CD4-positive, alpha-beta T cell (primary cell): ENCODE measurements around the gene PI4K2A. TPM values are rescaled to one million over a fixed set of nuclear protein-coding genes. Genes with fewer than 3 reads are reported as not detected.

ENCODE experiments used
- ATAC-seq: fragments of 200-7000 bp; cut with Tn5 transposase; one replicate; pipeline ENCODE4 v1.10.0; 2022; ENCODE audit warnings: mild to moderate bottlenecking; ENCODE audit not compliant: poor library complexity
- CTCF ChIA-PET: fragments of 350-600 bp; sonication (Branson Sonifier 250); formaldehyde crosslinking; loops from one replicate; lab custom pipeline; 2021; ENCODE audit warnings: antibody characterized with exemption, inconsistent platforms; lab: Charles Lee
- POLR2A ChIA-PET: fragments of 350-600 bp; sonication (Branson Sonifier 250); formaldehyde crosslinking; loops from one replicate; lab custom pipeline; 2021; ENCODE audit warnings: antibody characterized with exemption, inconsistent platforms; lab: Charles Lee
- DNase-seq, 14 experiments: peaks; one replicate each; pipeline ENCODE4 v3.0.0-alpha.2; 2013 to 2020; ENCODE audit warnings: mixed read lengths in 2 of 14
- H3K27ac ChIP-seq, 2 donors: one replicate each; pipeline versions ENCODE4 v1.5.1 to v1.7.0; 2013; ENCODE audit warnings: low read length in 2 of 2, low read depth in 1 of 2, mild to moderate bottlenecking in 1 of 2
- H3K27me3 ChIP-seq, 2 experiments: 1 replicate in 1 of 2; 2 replicates in 1 of 2; pipeline versions ENCODE4 v1.6.1 to v1.7.0; 2013; ENCODE audit warnings: low read length in 2 of 2, control low read depth in 1 of 2, mild to moderate bottlenecking in 1 of 2, moderate library complexity in 1 of 2; ENCODE audit not compliant: insufficient read depth in 2 of 2, control insufficient read depth in 1 of 2
- H3K36me3 ChIP-seq: one replicate; pipeline ENCODE4 v1.6.1; 2013; ENCODE audit warnings: low read length, control low read depth; ENCODE audit not compliant: insufficient read depth
- H3K4me1 ChIP-seq: one replicate; pipeline ENCODE4 v1.6.1; 2013; ENCODE audit warnings: low read length, control low read depth; ENCODE audit not compliant: insufficient read depth
- H3K4me3 ChIP-seq: one replicate; pipeline ENCODE4 v1.5.1; 2013; ENCODE audit warnings: mild to moderate bottlenecking, low read length, moderate library complexity
- H3K9me3 ChIP-seq, 2 experiments: 1 replicate in 1 of 2; 2 replicates in 1 of 2; pipeline versions ENCODE4 v1.6.1 to v1.7.0; 2013; ENCODE audit warnings: low read length in 2 of 2, mild to moderate bottlenecking in 2 of 2, control low read depth in 1 of 2, moderate library complexity in 1 of 2; ENCODE audit not compliant: control insufficient read depth in 1 of 2, insufficient read depth in 1 of 2
- H3K27ac Mint-ChIP-seq: one replicate; pipeline ENCODE4 v1.8.0; 2020; ENCODE audit warnings: mixed read lengths
- H3K27me3 Mint-ChIP-seq: one replicate; pipeline ENCODE4 v1.8.0; 2021; ENCODE audit warnings: mixed read lengths
- H3K36me3 Mint-ChIP-seq: one replicate; pipeline ENCODE4 v1.8.0; 2021; ENCODE audit warnings: low read depth, mixed read lengths
- H3K4me1 Mint-ChIP-seq: one replicate; pipeline ENCODE4 v1.8.0; 2021; ENCODE audit warnings: low read depth, mixed read lengths
- H3K4me3 Mint-ChIP-seq: one replicate; pipeline ENCODE4 v1.8.0; 2020; ENCODE audit warnings: mild to moderate bottlenecking, mixed read lengths
- H3K9me3 Mint-ChIP-seq: one replicate; pipeline ENCODE4 v1.8.0; 2020; ENCODE audit warnings: mixed read lengths
- CTCF ChIP-seq: fragments of 200-600 bp; IDR thresholded peaks from one replicate; pipeline ENCODE4 v1.8.0; 2022; ENCODE audit warnings: antibody characterized with exemption, mild to moderate bottlenecking
- intact Hi-C, 2 experiments: fragments of 100-400 bp; cut with DNase I in 1 of 2; cut with micrococcal nuclease in 1 of 2; formaldehyde crosslinking; loops; one replicate each; pipeline versions ENCODE4 v1.15.1 to v1.9.0; 2023 to 2025; cut with DNase I, micrococcal nuclease
- total RNA-seq, 174 experiments: library from RNA in 2 of 174; stranded (reverse) in 2 of 174; gene quantifications; one replicate each; pipeline ENCODE4 v1.2.3 and lab custom pipeline; 2021 to 2026

Gene PI4K2A
- total RNA-seq, 2 experiments from 2014 or later: 26.3 to 27.2 TPM

- H3K9me3 ChIP-seq: no peaks in the 10 kb centered on the region
- Mint-ChIP-seq H3K27me3 (no peaks in the 10 kb centered on the region), H3K9me3 (no peaks in the 10 kb centered on the region), H3K27ac (no peak overlapping the region), H3K4me3 (no peak overlapping the region), H3K36me3 (no peaks in the 10 kb centered on the region), H3K4me1 (no peaks in the 10 kb centered on the region)
- no peak for DNase-seq
- no peak for ATAC-seq
- intact Hi-C loops: no loop called here
- no peak overlapping the region for H3K27ac ChIP-seq
- no peaks in the 10 kb centered on the region for H3K36me3 ChIP-seq
- no peaks in the 10 kb centered on the region for H3K4me1 ChIP-seq
- TF ChIP-seq CTCF: no peak
- no peak overlapping the region for H3K4me3 ChIP-seq
- CTCF ChIA-PET: no interaction called here
- no peaks in the 10 kb centered on the region for H3K27me3 ChIP-seq
- POLR2A ChIA-PET: no interaction called here
Measured at GRCh38 chr10:97623277-97623676, 17.2 kb upstream of the PI4K2A start.

DNA sequence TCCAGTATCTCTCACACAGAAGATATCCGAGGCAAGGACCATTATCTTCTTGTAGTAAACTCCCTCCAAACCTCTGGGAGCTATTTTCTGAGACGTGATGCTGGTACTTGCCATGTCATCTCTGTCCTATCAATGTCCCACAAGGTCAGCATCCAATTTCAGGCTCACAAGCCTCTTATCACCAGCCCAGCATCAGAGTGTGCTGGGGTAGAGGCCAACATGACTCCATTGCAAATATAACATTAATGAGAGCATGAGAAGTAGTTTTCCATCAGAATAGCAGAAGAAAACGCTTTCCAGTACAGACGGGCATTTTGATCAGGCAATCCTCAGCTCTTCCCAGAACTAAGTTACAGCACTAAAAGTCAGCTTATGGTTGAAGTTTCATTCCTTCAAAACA is 12.7 kb upstream of the PI4K2A start:
- H3K9me3 ChIP-seq: peaks cover 0 to under 1% of the 10 kb centered on the region in 2 experiments
- ChIA-PET CTCF (no interaction called here), POLR2A (no interaction called here)
- H3K4me3 Mint-ChIP-seq: no peak overlapping the region
- H3K4me3 ChIP-seq: no peak overlapping the region
- H3K27ac ChIP-seq: no peak overlapping the region
- no peaks in the 10 kb centered on the region for H3K9me3 Mint-ChIP-seq
- H3K27ac Mint-ChIP-seq: no peak overlapping the region
- H3K36me3 Mint-ChIP-seq: no peaks in the 10 kb centered on the region
- ATAC-seq: no peak
- intact Hi-C loops: no loop called here
- H3K27me3 ChIP-seq: no peaks in the 10 kb centered on the region
- no peak for TF ChIP-seq CTCF
- no peaks in the 10 kb centered on the region for H3K27me3 Mint-ChIP-seq
- DNase-seq: no peak
- H3K4me1 ChIP-seq: peaks cover 4% of the 10 kb centered on the region
- H3K4me1 Mint-ChIP-seq: peaks cover 4% of the 10 kb centered on the region
- H3K36me3 ChIP-seq: no peaks in the 10 kb centered on the region

DNA sequence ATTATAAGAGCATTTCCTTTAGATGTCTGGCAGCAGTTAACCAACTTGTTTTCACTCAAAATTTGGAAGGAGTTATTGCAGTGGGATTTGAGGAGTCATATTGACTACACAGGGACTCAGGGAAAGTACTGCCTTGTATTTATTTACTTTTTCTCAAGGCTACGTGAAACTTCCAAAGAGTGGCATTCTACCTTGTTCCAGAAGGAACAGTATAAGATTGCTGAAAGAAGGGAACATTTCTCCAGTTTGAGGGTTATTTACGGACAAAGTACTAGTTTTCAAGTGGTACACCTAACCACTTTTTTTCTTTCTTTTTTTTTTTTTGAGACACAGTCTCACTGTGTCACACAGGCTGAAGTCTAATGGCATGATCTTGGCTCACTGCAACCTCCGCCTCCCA is 12.2 kb upstream of the PI4K2A start:
- no peak for TF ChIP-seq CTCF
- no peak overlapping the region for H3K4me3 Mint-ChIP-seq
- H3K4me1 Mint-ChIP-seq: peaks cover 9% of the 10 kb centered on the region
- no peak for DNase-seq
- Histone ChIP-seq H3K4me3 (no peak overlapping the region), H3K27ac (no peak overlapping the region), H3K36me3 (no peaks in the 10 kb centered on the region), H3K27me3 (no peaks in the 10 kb centered on the region), H3K9me3 (peaks cover 0 to 3% of the 10 kb centered on the region in 2 experiments), H3K4me1 (peaks cover 9% of the 10 kb centered on the region)
- intact Hi-C loops: no loop called here
- peaks cover 2% of the 10 kb centered on the region for H3K36me3 Mint-ChIP-seq
- no peak overlapping the region for H3K27ac Mint-ChIP-seq
- no peaks in the 10 kb centered on the region for H3K9me3 Mint-ChIP-seq
- ATAC-seq: no peak
- H3K27me3 Mint-ChIP-seq: no peaks in the 10 kb centered on the region
- POLR2A ChIA-PET: no interaction called here
- CTCF ChIA-PET: no interaction called here
